Glutamatergic neuron (in vitro differentiated cells): ENCODE data around the gene GOLIM4. TPM values are rescaled to one million over a fixed set of nuclear protein-coding genes. Genes with fewer than 3 reads are reported as not detected.

Experiments
- DNase-seq: peaks from one replicate; pipeline ENCODE4 v3.0.0; 2022
- H3K27ac Mint-ChIP-seq: one replicate; pipeline ENCODE4 v1.8.0; 2020; ENCODE audit warnings: mild to moderate bottlenecking, mixed read lengths, inconsistent platforms; ENCODE audit not compliant: unreplicated experiment
- H3K27me3 Mint-ChIP-seq: one replicate; pipeline ENCODE4 v1.8.0; 2020; ENCODE audit warnings: mild to moderate bottlenecking, moderate library complexity, mixed read lengths, inconsistent platforms; ENCODE audit not compliant: unreplicated experiment
- H3K36me3 Mint-ChIP-seq: one replicate; pipeline ENCODE4 v1.8.0; 2020; ENCODE audit warnings: mild to moderate bottlenecking, mixed read lengths, inconsistent platforms; ENCODE audit not compliant: unreplicated experiment
- H3K4me1 Mint-ChIP-seq: one replicate; pipeline ENCODE4 v1.8.0; 2020; ENCODE audit warnings: mild to moderate bottlenecking, low read depth, mixed read lengths, inconsistent platforms; ENCODE audit not compliant: unreplicated experiment
- H3K4me3 Mint-ChIP-seq: one replicate; pipeline ENCODE4 v1.8.0; 2020; ENCODE audit warnings: mild to moderate bottlenecking, mixed read lengths, inconsistent platforms; ENCODE audit not compliant: unreplicated experiment
- H3K9me3 Mint-ChIP-seq: one replicate; pipeline ENCODE4 v1.8.0; 2020; ENCODE audit warnings: mild to moderate bottlenecking, moderate library complexity, mixed read lengths, inconsistent platforms; ENCODE audit not compliant: unreplicated experiment
- CTCF ChIP-seq: fragments of 200-600 bp; sonication (generic); IDR thresholded peaks from one replicate; pipeline ENCODE4 v1.5.0; 2021; ENCODE audit not compliant: partially characterized antibody, unreplicated experiment
- total RNA-seq: library from RNA; stranded (reverse); fragmentation: NEBNext Ultra II Directional; extraction: Animal tissue kit (Norgen Biotek cat#: 25700); gene quantifications from one replicate; pipeline ENCODE4 v1.2.1, GENCODE V29; 2021; ENCODE audit not compliant: unreplicated experiment

GOLIM4 gene
- total RNA-seq, 1 donor from 2014 or later: 31.7 TPM

GRCh38 chr3:167983583-167983982 is 112.1 kb downstream of the GOLIM4 start:
- no peak for TF ChIP-seq CTCF
- no peak for DNase-seq
- H3K4me1 Mint-ChIP-seq: peaks cover 4% of the 10 kb centered on the region
- H3K36me3 Mint-ChIP-seq: no peaks in the 10 kb centered on the region
- H3K27ac Mint-ChIP-seq: no peak overlapping the region
- no peak overlapping the region for H3K4me3 Mint-ChIP-seq
- H3K9me3 Mint-ChIP-seq: peaks cover 1% of the 10 kb centered on the region
- peaks cover 2% of the 10 kb centered on the region for H3K27me3 Mint-ChIP-seq

- Mint-ChIP-seq H3K27ac (no peak overlapping the region), H3K4me1 (peaks cover 4% of the 10 kb centered on the region), H3K4me3 (no peak overlapping the region), H3K9me3 (peaks cover 3% of the 10 kb centered on the region), H3K36me3 (no peaks in the 10 kb centered on the region), H3K27me3 (no peaks in the 10 kb centered on the region)
- no peak for TF ChIP-seq CTCF
- no peak for DNase-seq
These were observed 117.2 kb downstream of the GOLIM4 start for GRCh38 chr3:167978486-167978885.

GRCh38 chr3:167978071-167978470 is 117.7 kb downstream of the GOLIM4 start:
- no peak overlapping the region for H3K4me3 Mint-ChIP-seq
- H3K4me1 Mint-ChIP-seq: peaks cover 2% of the 10 kb centered on the region
- TF ChIP-seq CTCF: no peak
- no peaks in the 10 kb centered on the region for H3K36me3 Mint-ChIP-seq
- H3K9me3 Mint-ChIP-seq: peaks cover 3% of the 10 kb centered on the region
- no peaks in the 10 kb centered on the region for H3K27me3 Mint-ChIP-seq
- no peak overlapping the region for H3K27ac Mint-ChIP-seq
- no peak for DNase-seq

GRCh38 chr3:167976516-167977361 is 119.0 kb downstream of the GOLIM4 start:
- Mint-ChIP-seq H3K27me3 (no peaks in the 10 kb centered on the region), H3K27ac (no peak overlapping the region), H3K4me1 (peaks cover 2% of the 10 kb centered on the region), H3K9me3 (peaks cover 3% of the 10 kb centered on the region), H3K4me3 (no peak overlapping the region), H3K36me3 (no peaks in the 10 kb centered on the region)
- TF ChIP-seq CTCF: no peak
- no peak for DNase-seq

GRCh38 chr3:167973901-167974300 is 121.8 kb downstream of the GOLIM4 start:
- Mint-ChIP-seq H3K9me3 (peaks cover 2% of the 10 kb centered on the region), H3K4me1 (peaks cover 2% of the 10 kb centered on the region), H3K4me3 (no peak overlapping the region), H3K27me3 (no peaks in the 10 kb centered on the region), H3K27ac (no peak overlapping the region), H3K36me3 (no peaks in the 10 kb centered on the region)
- no peak for DNase-seq
- no peak for TF ChIP-seq CTCF
